ENCODE measurements around the gene FBXO46.

- peak; percentile 76 for TF ChIP-seq CTCF (conservative IDR thresholded peaks at IDR 0.05; ENCODE audit: low read depth, low read length)
- TF ChIP-seq EZH2 (IDR thresholded peaks at IDR 0.05; ENCODE audit: low read length, unreplicated experiment), result no peak
- TF ChIP-seq EZH2phosphoT487 (IDR thresholded peaks at IDR 0.05; ENCODE audit: borderline replicate concordance, low read length), result no peak
These were observed 49.2 kb downstream of the FBXO46 start for GRCh38 chr19:45681391-45682015.
